GM21390 (cell line): Measurements from ENCODE around the gene OPCML.

ENCODE experiments used
- ATAC-seq: cut with Tn5 transposase; IDR thresholded peaks from one replicate; pipeline ENCODE4 v1.9.1; 2021; ENCODE audit not compliant: unreplicated experiment

Gene OPCML

DNA sequence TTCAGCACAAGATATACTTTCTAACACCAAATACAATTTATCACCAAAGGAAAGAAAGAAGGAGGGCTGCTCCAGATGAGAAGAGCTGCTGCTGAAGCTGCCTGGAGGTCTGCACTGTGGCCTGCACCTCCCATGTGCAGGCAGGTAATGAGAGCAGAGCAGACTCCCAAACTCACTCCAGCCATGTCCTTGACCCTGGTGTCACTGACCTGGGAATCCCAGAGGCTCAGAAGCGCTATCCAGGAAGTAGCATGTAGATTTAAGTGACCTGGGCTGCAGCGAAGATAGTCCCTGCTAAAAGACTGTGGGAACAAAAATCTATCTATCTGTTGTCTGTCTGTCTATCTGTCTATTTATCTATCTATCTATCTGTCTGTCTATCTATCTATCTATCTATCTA is 816.3 kb downstream of the OPCML start:
- ATAC-seq, result no peak

GRCh38 chr11:132714859-132715440 is 817.4 kb downstream of the OPCML start:
- ATAC-seq, result no peak

- no peak for ATAC-seq
Observed at GRCh38 chr11:132712466-132712865, 819.8 kb downstream of the OPCML start.

DNA sequence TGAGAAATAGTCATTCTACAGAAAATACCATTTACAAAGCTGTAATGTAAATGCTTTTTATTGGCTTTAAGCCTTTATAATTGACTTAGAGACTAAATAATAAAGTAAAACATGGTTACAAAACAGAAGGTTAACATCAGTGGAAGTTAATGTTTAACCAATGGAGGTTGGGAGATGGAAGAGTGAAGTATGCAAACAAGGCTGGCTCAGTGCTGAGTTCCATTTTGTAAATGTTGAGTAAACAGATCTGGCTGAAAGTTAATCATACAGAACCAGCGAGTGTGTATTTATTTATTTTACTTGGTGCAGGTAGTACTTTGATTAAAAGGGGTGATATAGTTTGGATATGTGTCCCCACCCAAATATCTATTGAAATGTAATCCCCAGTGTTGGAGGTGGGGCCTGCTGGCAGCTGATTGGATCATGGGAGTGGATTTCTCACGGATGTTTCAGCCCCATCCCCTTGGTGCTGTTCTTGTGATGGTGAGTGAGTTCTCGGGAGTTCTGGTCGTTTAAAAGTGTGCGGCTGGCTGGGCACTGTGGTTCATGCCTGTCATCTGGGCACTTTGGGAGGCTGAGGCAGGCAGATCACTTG is 827.4 kb downstream of the OPCML start:
- ATAC-seq, result no peak

- no peak for ATAC-seq
Observed at GRCh38 chr11:132692891-132693290, 839.4 kb downstream of the OPCML start.

- no peak for ATAC-seq
Observed at GRCh38 chr11:132691848-132692550, 840.3 kb downstream of the OPCML start.

DNA sequence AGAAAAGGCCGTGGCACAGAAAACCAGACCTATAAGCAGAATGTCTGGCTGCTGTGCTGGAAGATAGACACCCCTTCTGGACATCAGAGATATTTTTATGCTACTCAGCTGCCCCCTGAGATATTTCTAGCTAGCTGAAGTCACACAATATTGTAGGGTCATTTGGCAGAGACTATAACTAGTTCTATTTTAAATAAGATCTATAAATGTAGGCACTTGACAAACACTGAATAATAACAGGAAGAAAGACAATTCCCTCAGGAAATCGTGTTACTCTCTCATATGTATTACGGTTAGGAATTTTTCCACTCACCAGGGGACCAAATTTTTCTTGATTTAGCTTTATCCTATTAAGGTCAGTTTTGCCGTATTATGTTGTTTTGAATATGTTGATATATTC is 845.4 kb downstream of the OPCML start:
- ATAC-seq, result no peak

- no peak for ATAC-seq
Observed at GRCh38 chr11:132685174-132685611, 847.1 kb downstream of the OPCML start.

DNA sequence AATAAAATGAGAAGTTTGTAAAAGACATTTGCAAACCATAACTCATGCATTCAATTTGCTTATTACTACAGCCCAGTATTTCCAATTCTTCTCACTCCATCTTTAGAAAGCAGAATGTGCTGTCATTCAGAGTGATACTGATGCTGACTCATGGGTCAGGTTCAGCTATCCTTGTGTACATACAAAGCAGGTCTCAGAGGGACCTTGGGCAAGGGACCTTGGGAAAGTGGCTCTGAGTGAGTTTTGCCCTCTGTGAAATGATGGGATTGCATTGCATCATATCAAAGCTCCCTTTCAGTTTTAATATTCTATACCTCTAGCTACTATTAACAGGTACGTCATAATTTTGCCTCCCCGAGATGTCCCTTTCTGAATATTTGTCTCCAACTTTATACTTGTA is 848.7 kb downstream of the OPCML start:
- ATAC-seq, result no peak

DNA sequence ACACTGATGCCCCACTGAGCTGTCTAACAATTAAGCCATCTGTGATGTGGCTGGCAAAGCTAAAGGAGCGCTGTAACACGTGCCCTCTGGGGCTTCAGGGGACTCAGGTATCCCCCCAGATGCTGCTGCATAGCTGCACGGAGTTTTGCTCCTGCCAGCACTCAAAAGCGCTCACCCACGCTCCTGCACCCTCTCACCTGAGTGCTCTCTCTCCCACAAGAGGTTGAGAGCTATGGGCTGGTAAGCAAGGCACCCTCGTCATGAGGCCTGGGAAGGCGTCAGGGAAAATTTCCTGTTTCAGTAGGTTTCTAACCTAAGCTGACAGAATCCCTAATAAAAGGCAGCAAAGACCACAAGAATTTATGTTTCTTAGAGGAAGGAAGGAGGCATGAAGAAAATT is 850.3 kb downstream of the OPCML start:
- no peak for ATAC-seq

GRCh38 chr11:132680584-132680983 is 851.7 kb downstream of the OPCML start:
- ATAC-seq, result no peak

- no peak for ATAC-seq
Observed at GRCh38 chr11:132674151-132674550, 858.1 kb downstream of the OPCML start.

GRCh38 chr11:132671851-132672370 is 860.4 kb downstream of the OPCML start:
- no peak for ATAC-seq

DNA sequence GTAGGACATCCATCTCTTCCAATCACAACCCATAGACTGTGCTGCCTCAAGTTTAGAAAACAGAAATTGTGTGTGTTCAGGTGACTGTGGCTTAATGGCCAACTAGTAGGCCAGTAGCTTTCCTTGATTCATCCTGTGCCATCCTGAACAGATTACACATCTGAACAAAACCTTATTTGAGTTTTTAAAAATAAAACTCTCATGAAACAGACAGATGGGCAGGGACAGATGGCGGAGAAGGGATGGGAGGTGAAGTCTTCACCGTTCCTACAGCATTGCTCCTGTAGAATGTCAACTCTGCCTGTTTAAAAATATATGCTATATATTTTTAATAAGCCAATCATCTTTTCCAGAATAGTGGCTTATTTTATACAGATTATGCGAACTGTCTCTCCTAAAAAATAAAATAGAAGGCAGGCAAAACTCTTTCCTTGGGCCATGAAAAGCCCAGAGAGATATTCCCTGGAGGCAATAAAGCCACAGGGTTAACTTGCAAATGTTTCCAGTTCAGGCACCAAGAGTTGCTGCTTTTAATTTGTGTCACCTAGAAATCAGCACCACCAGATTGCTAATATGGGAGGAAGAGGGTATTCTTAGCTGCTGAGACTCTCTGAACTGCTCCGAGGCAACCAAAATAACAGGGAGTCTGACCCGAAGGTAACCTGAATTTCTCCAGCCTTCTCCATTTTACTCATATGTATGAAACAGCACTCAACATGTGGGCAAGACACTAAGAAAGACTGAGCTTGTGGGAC is 861.2 kb downstream of the OPCML start:
- ATAC-seq, result no peak

- ATAC-seq, result no peak
Observed at GRCh38 chr11:132669949-132670348, 862.4 kb downstream of the OPCML start.

GRCh38 chr11:132665205-132665604 is 867.1 kb downstream of the OPCML start:
- no peak for ATAC-seq

DNA sequence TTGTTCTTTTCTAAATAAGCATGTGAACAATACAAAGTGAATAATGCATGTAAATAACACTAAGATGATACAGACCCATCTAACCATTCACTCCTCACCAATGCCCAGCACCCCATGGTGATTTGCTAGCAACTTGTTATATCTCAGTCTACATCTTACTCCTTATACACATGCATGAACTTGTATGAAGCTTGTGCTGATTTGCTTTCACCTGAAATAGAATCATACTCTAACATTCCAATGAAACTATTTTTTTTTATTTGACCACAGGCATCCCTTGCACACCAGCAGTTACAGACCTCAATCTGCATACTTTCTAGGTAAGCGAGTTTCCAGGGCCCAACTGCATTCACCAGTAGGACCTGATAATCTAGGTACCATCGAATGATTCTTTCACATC is 873.6 kb downstream of the OPCML start:
- no peak for ATAC-seq

- ATAC-seq, result no peak
Observed at GRCh38 chr11:132658004-132658403, 874.3 kb downstream of the OPCML start.

DNA sequence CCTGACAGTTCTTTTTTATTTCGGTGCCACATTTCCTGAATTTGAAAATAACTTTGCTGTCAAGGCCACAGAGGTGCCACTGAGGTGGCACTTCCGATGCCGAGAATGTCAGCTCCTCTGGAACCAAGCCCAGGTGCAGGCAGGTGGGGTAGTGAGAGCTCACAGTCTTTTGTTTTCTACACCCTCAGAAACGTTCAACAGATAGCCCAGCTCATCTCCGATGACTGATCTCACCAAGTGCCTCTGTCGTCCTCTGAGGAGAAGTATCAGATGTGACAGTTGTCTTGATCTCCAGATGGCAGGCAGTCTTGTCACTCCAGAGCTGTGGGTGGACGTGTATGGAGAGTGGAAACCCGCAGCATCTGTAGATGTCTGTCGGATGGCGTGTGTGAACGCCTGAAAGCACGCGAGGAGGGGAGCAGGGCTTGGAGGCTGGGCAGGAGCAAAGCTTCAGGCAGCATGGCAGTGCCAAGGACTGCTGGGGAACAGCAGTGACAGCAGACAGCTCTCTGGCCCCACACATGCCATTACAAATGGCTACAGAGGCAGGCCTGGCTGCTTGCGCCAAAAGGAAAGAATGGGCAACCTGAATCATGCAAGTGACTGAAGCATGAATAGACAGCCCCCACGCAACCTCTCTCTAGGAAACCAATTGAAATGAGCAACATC is 877.0 kb downstream of the OPCML start:
- no peak for ATAC-seq

DNA sequence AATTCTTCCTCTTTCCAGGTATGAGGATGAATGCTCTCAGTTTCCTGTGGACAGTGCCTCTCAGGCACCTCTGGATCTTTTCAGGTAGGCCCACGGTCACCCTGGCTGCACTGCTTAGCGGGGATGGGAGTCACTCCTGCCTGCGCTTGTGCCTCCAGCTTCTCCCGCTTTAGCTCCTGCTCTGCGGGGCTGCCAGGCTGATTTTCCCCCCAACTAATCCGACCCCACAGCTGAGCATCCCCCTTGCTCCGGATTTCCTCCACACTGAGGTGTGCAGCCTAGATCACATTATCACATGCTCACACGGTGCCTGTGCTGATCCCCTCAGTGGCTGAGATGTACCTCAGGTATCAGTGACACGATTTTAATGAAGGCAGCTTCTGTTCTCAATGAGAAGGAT is 879.1 kb downstream of the OPCML start:
- ATAC-seq, result no peak
